Measurements from ENCODE around the gene NPM1. TPM values are rescaled to one million over a fixed set of nuclear protein-coding genes. Genes with fewer than 3 reads are reported as not detected.
"Not testable (repeated sequence)": the region's sequence is repeated elsewhere in the genome, so short reads cannot be mapped to it uniquely, and the experiment has no call there.

The NPM1 gene
- total RNA-seq, 1 experiment from 2014 or later = 2,112 TPM

DNA sequence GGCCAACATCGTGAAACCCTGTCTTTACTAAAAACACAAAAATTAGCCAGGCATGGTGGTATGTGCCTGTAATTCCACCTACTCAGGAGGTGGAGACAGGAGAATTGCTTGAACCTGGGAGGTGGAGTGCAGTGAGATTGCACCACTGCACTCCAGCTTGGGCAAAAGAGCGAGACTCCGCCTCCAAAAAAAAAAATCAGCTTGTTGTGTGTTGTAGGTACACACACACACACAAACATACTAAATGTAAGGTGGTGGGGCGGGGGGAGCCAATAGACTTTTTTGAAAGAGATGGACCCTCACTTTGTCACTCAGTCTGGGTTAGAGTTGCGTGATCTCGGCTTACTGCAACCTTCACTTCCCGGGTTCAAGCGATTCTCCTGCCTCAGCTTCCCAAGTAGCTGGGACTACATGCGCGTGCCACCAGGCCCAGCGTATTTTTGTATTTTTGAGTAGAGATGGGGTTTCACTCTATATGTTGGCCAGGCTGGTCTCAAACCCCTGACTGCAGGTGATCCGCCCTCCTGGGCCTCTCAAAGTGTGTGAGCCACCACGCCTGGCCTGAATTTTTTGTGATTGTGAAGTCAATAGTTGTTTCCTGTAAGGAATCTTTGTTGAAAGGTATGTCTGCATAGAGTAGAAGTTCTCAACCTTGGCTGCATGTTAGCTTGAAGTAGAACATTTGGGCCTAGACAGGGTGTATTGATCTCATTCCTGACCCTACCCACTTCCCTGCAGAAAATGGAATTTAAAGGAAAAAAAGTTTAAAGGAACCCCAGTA, 13.7 kb downstream of the NPM1 start:
- Histone ChIP-seq H3K27me3 (replicated peaks; ENCODE audit: control insufficient read depth, insufficient read depth, low read length) (no peaks in the 10 kb centered on the region), H3K4me3 (ENCODE audit: low read depth, low read length) (no peak overlapping the region), H3K36me3 (ENCODE audit: control insufficient read depth, insufficient read depth, low read length) (peaks cover 10% of the 10 kb centered on the region), H3K9me3 (0 out of 2 replicates have a peak, but pooled peaks cover 4% of the 10 kb centered on the region), H3K4me1 (peaks cover 21% of the 10 kb centered on the region)
- peaks cover 6% of the 10 kb centered on the region for H3K4me1 Mint-ChIP-seq (ENCODE audit: low read depth, unreplicated experiment)
- CTCF ChIA-PET = no interaction called here
- no peaks in the 10 kb centered on the region for H3K9me3 Mint-ChIP-seq (ENCODE audit: unreplicated experiment)
- intact Hi-C loops (cut with micrococcal nuclease; ENCODE audit: unreplicated experiment) = no loop called here
- BruUV-seq (replicated peaks) = no TSS peak
- no peak overlapping the region for H3K4me3 Mint-ChIP-seq (ENCODE audit: unreplicated experiment)
- POLR2A ChIA-PET = no interaction called here
- H3K27me3 Mint-ChIP-seq (ENCODE audit: insufficient read depth, unreplicated experiment) = no peaks in the 10 kb centered on the region
- no peak overlapping the region for H3K27ac Mint-ChIP-seq (ENCODE audit: unreplicated experiment)
- H3K36me3 Mint-ChIP-seq (ENCODE audit: insufficient read depth, unreplicated experiment) = peaks cover 83% of the 10 kb centered on the region
- TF ChIP-seq, protein P1, sequence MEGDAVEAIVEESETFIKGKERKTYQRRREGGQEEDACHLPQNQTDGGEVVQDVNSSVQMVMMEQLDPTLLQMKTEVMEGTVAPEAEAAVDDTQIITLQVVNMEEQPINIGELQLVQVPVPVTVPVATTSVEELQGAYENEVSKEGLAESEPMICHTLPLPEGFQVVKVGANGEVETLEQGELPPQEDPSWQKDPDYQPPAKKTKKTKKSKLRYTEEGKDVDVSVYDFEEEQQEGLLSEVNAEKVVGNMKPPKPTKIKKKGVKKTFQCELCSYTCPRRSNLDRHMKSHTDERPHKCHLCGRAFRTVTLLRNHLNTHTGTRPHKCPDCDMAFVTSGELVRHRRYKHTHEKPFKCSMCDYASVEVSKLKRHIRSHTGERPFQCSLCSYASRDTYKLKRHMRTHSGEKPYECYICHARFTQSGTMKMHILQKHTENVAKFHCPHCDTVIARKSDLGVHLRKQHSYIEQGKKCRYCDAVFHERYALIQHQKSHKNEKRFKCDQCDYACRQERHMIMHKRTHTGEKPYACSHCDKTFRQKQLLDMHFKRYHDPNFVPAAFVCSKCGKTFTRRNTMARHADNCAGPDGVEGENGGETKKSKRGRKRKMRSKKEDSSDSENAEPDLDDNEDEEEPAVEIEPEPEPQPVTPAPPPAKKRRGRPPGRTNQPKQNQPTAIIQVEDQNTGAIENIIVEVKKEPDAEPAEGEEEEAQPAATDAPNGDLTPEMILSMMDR (IDR thresholded peaks at IDR 0.05; ENCODE audit: insufficient read depth in 1 of 2, low read depth in 1 of 2, low read length in 1 of 2, severe bottlenecking in 1 of 2, unreplicated experiment in 1 of 2) = no peak
- no peak for DNase-seq

DNA sequence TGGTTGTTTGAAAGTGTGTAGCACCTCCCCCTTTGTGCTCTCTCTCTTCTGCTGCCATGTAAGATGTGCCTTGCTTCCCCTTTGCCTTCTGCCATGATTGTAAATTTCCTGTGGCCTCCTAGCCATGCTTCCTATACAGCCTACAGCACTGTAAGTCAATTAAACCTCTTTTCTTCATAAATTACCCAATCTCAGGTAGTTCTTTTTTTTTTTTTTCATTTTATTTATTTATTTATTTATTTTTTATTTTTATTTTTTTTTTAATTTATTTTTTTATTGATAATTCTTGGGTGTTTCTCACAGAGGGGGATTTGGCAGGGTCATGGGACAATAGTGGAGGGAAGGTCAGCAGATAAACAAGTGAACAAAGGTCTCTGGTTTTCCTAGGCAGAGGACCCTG, 15.1 kb downstream of the NPM1 start:
- H3K9me3 ChIP-seq; H3K4me1 Mint-ChIP-seq (ENCODE audit: low read depth, unreplicated experiment); H3K27me3 ChIP-seq (replicated peaks; ENCODE audit: control insufficient read depth, insufficient read depth, low read length); H3K4me3 ChIP-seq (ENCODE audit: low read depth, low read length); DNase-seq; H3K4me3 Mint-ChIP-seq (ENCODE audit: unreplicated experiment); H3K27me3 Mint-ChIP-seq (ENCODE audit: insufficient read depth, unreplicated experiment); BruUV-seq (replicated peaks); H3K9me3 Mint-ChIP-seq (ENCODE audit: unreplicated experiment); CTCF ChIA-PET; POLR2A ChIA-PET; H3K4me1 ChIP-seq; intact Hi-C loops (cut with micrococcal nuclease; ENCODE audit: unreplicated experiment); H3K36me3 ChIP-seq (ENCODE audit: control insufficient read depth, insufficient read depth, low read length); H3K27ac Mint-ChIP-seq (ENCODE audit: unreplicated experiment): not testable (repeated sequence)
- H3K36me3 Mint-ChIP-seq (ENCODE audit: insufficient read depth, unreplicated experiment) = peaks cover 83% of the 10 kb centered on the region

DNA sequence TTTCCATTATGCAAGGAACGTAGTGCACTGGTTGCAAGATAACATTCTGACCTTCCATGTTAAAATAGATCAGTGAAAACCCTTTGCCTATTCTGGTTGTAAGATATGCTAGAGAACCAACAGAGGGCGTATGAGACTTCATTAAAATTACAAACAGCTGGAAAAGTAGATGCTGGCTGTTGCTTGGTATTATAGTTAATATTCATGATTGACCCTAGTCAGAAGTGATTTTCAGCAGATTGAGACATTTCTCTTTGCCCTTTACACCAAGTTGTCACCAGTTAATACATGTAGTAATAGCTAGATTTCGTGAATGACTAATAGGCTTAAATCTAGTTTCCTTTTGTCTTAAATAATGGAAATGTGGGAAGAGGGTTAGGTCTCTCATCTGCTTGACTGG, 18.0 kb downstream of the NPM1 start:
- peaks cover 83% of the 10 kb centered on the region for H3K36me3 Mint-ChIP-seq (ENCODE audit: insufficient read depth, unreplicated experiment)
- ChIA-PET CTCF (interaction anchor here (0.5 kb wide), 1 partner anchor 187 kb away, joined by 4 read pairs; no protein-coding TSS in a partner anchor), POLR2A (interaction anchor here (0.8 kb wide), 1 partner anchor 9 kb away, joined by 3 read pairs; no protein-coding TSS in a partner anchor)
- no TSS peak for BruUV-seq (replicated peaks)
- no peaks in the 10 kb centered on the region for H3K27me3 Mint-ChIP-seq (ENCODE audit: insufficient read depth, unreplicated experiment)
- no peaks in the 10 kb centered on the region for H3K27me3 ChIP-seq (replicated peaks; ENCODE audit: control insufficient read depth, insufficient read depth, low read length)
- H3K4me1 Mint-ChIP-seq (ENCODE audit: low read depth, unreplicated experiment) = peaks cover 15% of the 10 kb centered on the region
- TF ChIP-seq, protein P1 (IDR thresholded peaks at IDR 0.05; ENCODE audit: insufficient read depth in 1 of 2, low read depth in 1 of 2, low read length in 1 of 2, severe bottlenecking in 1 of 2, unreplicated experiment in 1 of 2) = peak; percentile 31 to 44
- H3K27ac Mint-ChIP-seq (ENCODE audit: unreplicated experiment) = peak overlapping the region; percentile 17
- intact Hi-C loops (cut with micrococcal nuclease; ENCODE audit: unreplicated experiment) = no loop called here
- peaks cover 5% of the 10 kb centered on the region; the same call in 1 of the 2 replicates for H3K4me1 ChIP-seq
- H3K9me3 Mint-ChIP-seq (ENCODE audit: unreplicated experiment) = no peaks in the 10 kb centered on the region
- 0 out of 2 replicates have a peak, but pooled peaks cover 3% of the 10 kb centered on the region for H3K9me3 ChIP-seq
- H3K36me3 ChIP-seq (ENCODE audit: control insufficient read depth, insufficient read depth, low read length) = peaks cover 6% of the 10 kb centered on the region
- DNase-seq = no peak
- peak overlapping the region; percentile 34 for H3K4me3 Mint-ChIP-seq (ENCODE audit: unreplicated experiment)
- no peak overlapping the region for H3K4me3 ChIP-seq (ENCODE audit: low read depth, low read length)

Measured in Caco-2 (cell line).